Measurements from ENCODE around the gene PPIL3.

The PPIL3 gene

GRCh38 chr2:200845669-200846325 is 43.1 kb downstream of the PPIL3 start:
- no peak overlapping the region for H3K27ac ChIP-seq
- TF ChIP-seq ZFX (IDR thresholded peaks at IDR 0.05) (no peak), CTCF (conservative IDR thresholded peaks at IDR 0.05) (no peak)

- H3K27ac ChIP-seq = no peak overlapping the region
- TF ChIP-seq ZFX (IDR thresholded peaks at IDR 0.05) = no peak
Observed at GRCh38 chr2:200845194-200845593, 43.7 kb downstream of the PPIL3 start.

GRCh38 chr2:200843993-200844948 is 44.6 kb downstream of the PPIL3 start:
- H3K27ac ChIP-seq = no peak overlapping the region
- TF ChIP-seq ZFX (IDR thresholded peaks at IDR 0.05) (no peak), CTCF (conservative IDR thresholded peaks at IDR 0.05) (no peak)

GRCh38 chr2:200839513-200839912 is 49.4 kb downstream of the PPIL3 start:
- no peak for TF ChIP-seq CTCF (conservative IDR thresholded peaks at IDR 0.05)
- H3K27ac ChIP-seq = no peak overlapping the region

- H3K27ac ChIP-seq = no peak overlapping the region
- TF ChIP-seq CTCF (conservative IDR thresholded peaks at IDR 0.05) (no peak), ZFX (IDR thresholded peaks at IDR 0.05) (no peak)
Observed at GRCh38 chr2:200834701-200835100, 54.2 kb downstream of the PPIL3 start.

GRCh38 chr2:200829258-200829655 is 59.6 kb downstream of the PPIL3 start:
- no peak overlapping the region for H3K27ac ChIP-seq
- no peak for TF ChIP-seq CTCF (conservative IDR thresholded peaks at IDR 0.05)
- TF ChIP-seq ZFX (IDR thresholded peaks at IDR 0.05) = no peak

GRCh38 chr2:200828572-200829257 is 60.2 kb downstream of the PPIL3 start:
- no peak for TF ChIP-seq ZFX (IDR thresholded peaks at IDR 0.05)
- TF ChIP-seq CTCF (conservative IDR thresholded peaks at IDR 0.05) = no peak
- H3K27ac ChIP-seq = no peak overlapping the region

All from C4-2B (cell line).